C4-2B (cell line): ENCODE measurements around the gene SYNDIG1.

ENCODE experiments used
- ZFX ChIP-seq: fragments of 450-650 bp; IDR thresholded peaks from 2 replicates; pipeline ENCODE4 v1.6.1; 2017
- TF ChIP-seq, protein P1 (sequence below): fragments of 450-650 bp; conservative IDR thresholded peaks from 2 replicates; pipeline ENCODE4 v1.5.1; 2017; ENCODE audit warnings: mild to moderate bottlenecking

DNA sequence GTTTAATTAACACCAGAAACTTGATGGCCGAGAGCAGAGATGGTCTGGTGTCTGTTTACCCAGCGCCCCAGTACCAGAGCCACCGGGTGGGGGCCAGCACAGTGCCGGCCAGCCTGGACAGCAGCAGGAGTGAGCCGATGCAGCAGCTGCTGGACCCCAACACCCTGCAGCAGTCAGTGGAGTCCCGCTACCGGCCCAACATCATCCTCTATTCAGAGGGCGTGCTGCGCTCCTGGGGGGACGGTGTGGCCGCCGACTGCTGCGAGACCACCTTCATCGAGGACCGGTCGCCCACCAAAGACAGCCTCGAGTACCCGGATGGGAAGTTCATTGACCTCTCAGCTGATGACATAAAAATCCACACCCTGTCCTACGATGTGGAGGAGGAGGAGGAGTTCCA is 73.7 kb downstream of the SYNDIG1 start:
- TF ChIP-seq, protein P1, sequence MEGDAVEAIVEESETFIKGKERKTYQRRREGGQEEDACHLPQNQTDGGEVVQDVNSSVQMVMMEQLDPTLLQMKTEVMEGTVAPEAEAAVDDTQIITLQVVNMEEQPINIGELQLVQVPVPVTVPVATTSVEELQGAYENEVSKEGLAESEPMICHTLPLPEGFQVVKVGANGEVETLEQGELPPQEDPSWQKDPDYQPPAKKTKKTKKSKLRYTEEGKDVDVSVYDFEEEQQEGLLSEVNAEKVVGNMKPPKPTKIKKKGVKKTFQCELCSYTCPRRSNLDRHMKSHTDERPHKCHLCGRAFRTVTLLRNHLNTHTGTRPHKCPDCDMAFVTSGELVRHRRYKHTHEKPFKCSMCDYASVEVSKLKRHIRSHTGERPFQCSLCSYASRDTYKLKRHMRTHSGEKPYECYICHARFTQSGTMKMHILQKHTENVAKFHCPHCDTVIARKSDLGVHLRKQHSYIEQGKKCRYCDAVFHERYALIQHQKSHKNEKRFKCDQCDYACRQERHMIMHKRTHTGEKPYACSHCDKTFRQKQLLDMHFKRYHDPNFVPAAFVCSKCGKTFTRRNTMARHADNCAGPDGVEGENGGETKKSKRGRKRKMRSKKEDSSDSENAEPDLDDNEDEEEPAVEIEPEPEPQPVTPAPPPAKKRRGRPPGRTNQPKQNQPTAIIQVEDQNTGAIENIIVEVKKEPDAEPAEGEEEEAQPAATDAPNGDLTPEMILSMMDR = no peak
- TF ChIP-seq ZFX = no peak
